Measurements from ENCODE around the gene ARF3.
A peak's percentile ranks its signal among the peaks of the same experiment; 100 is the strongest.
"Not testable (repeated sequence)": the region's sequence is repeated elsewhere in the genome, so short reads cannot be mapped to it uniquely, and the experiment has no call there.

ARF3 gene

DNA sequence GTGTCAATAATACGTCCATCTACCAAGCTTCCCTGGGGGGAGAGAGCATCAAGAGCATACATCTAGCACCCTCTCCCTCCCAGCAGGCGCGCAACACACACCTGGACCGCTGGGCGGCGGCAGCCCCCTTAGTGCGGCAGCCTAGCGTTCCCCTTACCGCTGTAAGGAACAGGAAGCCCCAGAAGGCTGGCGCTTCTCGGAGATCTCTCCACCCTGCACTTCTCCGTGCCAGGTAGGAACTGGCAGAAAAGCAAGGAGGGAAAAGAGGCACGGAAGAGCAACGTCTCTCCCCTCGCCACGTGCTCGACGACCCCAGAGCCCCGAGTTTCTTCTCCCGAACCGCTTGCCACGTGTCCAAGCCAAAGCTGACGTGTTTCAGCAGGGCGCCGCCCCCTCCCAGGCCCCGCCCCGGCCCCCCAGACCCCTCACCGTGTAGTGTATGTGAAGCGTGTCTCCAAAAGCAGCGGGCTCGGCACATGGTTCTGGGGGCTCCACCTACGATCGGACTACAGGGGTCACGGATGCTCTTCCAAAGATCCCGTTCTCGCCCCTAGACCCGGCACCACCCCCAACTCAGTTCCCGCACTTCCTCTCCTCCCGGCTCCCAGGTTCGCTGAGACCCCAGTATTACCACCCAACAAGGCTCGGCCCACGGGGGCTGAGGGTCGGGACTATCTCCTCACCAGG is 32.5 kb downstream of the ARF3 start:
- peak; percentile 19 for DNase-seq

DNA sequence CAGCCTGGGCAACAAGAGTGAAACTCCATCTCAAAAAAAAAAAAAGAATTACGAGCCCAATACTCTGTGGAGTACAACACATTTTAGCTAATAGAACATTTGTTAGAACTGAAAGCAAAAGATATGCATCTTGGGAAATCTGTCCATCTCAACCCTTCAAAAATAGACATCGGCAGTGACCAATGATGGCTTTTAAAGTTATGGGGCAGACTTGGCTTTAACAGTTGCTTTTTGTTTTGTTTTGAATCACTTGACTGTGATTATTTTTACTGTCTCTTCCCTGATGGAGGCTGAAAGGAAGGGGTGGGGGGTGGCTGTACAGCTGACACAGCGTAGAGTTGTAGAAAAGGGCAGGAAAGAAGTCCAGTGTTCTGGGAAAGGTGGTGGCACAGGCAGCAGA is 34.2 kb downstream of the ARF3 start:
- no peak for DNase-seq

DNA sequence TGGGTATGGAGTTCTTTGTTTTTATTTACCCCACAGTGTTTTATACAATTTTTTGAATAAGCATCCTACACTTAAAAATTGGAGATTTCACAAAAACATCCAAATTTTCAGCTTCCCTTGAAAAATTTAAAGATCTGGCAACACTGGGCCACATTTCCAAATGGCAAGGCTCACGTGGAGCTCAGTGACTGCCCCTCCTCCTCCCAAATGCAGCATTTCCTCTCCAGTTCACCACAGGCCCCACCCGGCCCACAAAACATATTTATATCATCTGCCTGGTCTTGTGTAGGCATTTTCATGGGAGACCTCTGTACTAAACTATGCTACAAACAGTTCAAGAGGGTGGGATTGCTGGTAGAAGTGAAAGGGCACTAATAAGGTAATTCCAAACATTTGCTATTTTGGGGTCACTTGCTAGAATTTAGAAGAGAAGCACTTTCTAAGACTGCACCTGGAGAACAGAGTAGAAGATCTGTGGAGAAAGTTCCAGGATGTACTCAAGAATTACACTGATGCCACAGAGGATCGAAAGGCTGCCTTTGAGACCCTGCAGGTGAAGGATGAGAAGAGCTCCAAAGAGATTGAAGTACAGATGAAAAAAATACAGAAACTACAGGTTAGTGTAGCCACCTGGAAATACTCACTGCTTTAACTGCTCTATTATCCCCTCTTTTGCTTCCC is 39.3 kb downstream of the ARF3 start:
- DNase-seq, result no peak

DNA sequence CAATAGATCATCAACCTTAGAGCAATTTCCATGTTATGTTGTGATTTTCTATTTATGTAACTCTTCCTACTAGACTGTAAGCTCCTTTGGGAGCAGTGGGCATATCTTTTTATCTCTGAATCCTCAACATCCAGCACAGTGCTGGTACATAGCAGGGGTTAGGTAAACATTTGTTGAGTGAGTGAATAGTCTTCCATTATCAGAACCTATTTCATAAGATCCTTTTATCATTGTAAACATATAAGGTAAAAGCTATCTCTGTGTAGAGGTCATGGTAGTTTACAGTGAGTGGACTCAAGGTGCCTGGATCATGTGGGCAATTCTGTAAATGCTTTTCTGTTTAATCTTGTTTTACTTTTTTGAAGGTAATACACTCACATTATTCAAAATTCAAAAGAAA is 47.1 kb downstream of the ARF3 start:
- no peak for DNase-seq

GRCh38 chr12:48909698-48910097 is 47.6 kb downstream of the ARF3 start:
- DNase-seq, result not testable (repeated sequence)

GRCh38 chr12:48907245-48907644 is 50.0 kb downstream of the ARF3 start:
- no peak for DNase-seq

DNA sequence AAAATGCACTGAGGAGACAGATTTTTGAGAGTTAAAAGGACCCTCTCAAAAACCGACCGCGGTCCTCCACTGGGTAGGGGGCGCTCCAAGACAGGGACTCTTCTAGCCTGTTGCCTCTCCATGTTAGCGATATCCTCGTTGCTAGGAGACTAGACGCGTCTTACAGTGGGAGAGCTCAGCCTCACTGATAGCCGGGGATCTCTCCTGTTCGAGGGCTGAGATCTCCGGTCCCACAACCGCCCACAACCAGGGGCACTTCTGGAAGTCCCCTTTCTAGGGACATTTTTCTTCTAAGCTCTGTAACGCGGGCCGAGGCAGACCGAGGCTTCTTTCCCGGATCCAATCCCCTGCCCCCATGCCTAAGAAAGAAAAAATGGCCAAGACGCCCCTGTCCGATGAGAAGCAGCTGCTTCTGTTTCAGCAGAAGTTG is 53.3 kb downstream of the ARF3 start:
- peak; percentile 81 for DNase-seq

DNA sequence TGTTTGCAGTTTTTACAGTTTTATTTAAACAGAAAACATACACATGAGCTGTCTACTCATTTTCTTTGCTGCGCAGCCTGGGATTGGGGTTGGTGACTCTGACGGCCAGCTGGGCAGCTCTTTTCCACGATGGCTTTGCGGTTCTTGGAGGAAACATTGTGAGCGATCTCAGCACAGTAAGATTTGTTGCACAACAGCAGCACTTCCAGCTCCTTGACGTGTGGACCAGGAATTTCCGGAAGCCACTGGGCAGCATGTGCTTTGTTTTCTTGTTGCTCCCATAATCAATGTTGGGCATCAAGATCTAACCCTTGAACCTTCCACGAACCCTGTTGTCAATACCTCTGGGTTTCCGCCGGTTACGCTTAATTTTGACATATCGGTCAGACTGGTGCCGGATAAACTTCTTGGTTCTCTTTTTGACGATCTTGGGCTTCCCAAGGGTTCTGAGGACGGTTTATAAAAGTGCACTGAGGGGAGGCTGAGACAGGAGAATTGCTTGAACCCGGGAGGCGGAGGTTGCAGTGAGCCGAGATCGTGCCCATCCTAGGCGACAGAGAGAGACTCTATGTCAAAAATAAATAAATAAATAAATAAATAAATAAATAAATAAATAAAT is 53.8 kb downstream of the ARF3 start:
- DNase-seq, result no peak

DNA sequence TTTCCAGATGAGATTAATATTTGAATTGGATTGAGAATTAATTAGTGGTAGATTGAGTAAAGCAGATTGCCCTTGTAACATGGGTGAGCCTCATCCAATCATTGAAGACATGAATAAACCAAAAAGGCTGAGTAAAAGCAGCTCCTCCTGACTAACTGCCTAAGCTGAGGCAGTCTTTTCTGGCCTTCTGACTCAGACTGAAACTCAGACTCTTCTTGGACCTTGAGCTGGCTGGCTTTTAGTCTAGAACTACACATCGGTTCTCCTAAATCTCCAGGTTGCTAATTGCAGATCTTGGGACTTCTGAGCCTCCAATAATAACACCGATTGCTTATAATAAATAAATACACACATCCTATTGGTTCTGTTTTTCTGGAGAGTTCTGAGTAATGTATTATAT is 56.0 kb downstream of the ARF3 start:
- DNase-seq, result no peak

DNA sequence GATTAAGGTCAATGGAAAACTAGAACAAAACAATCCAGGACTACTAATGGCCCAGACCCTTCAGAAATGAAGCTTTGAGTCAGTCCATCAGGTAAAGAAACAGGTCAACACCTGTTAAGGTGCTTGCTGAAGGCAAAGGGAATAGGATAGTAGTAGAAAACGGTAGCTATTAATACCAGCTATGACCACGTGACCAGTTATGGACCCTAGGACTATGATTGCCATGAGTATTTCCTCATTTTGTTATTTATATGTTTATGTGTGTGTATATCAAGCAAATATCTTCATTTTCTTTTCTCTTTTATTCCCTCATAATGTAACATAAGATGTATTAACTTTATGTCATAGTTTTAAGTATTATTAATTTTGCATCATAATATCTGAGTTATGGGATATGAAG is 57.6 kb downstream of the ARF3 start:
- no peak for DNase-seq

GRCh38 chr12:48894271-48894670 is 63.0 kb downstream of the ARF3 start:
- no peak for DNase-seq

GRCh38 chr12:48890657-48891418 is 66.4 kb downstream of the ARF3 start:
- peak; percentile 28 for DNase-seq

DNA sequence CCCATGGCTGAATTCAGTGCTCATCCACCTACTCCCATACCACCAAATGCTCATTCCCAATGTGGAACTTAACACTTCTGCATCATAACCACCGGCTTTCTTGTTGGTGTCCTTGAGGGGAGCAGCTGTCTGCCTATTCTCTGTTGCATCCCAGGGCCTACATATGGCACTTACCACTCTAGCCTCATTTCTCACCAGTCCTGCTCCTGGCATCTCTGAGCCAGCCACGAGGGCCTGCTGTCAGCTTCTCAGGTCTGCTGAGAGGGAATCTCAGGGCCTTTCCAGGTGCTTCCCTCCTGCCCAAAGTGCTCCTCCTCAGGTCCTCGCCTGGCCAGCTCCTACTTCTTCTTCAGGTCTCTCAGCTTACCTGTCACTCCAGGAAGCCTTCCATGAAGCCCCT is 67.6 kb downstream of the ARF3 start:
- DNase-seq, result no peak
